Inflammatory macrophage (primary cell): ENCODE measurements around the gene TNFRSF11A.

Experiments used
- DNase-seq, 2 donors: peaks; one replicate each; pipeline ENCODE4 v3.0.0-alpha.2; 2020 to 2022

The TNFRSF11A gene

GRCh38 chr18:62420513-62421209 is 95.6 kb downstream of the TNFRSF11A start:
- peak; percentile 37 to 64 for DNase-seq

- peak; percentile 97 to 98 for DNase-seq
Observed at GRCh38 chr18:62425465-62426190, 100.5 kb downstream of the TNFRSF11A start.

GRCh38 chr18:62426191-62426488 is 101.0 kb downstream of the TNFRSF11A start:
- no peak for DNase-seq

DNA sequence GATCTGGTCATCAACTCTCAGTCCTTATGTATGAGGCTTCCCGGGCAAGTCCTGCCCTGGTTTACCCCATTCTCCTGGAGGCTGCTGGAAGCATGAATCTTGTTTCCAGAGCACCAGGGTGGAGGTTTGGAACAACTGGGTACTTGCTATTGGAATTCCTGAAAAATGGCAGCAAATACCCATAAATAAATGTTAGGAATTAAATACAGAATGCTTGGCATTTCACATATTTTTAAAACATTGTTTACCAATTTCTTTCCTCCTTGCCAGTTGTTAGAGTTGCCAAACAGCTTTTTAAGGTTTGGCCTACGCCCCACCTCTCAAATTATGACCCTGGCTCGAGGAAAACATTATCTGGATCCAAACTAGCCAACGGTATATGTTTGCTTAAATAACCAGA is 107.1 kb downstream of the TNFRSF11A start:
- DNase-seq: no peak

GRCh38 chr18:62434798-62435197 is 109.7 kb downstream of the TNFRSF11A start:
- DNase-seq: no peak

- DNase-seq: no peak
Observed at GRCh38 chr18:62435435-62436031, 110.4 kb downstream of the TNFRSF11A start.

GRCh38 chr18:62436636-62437234 is 111.6 kb downstream of the TNFRSF11A start:
- DNase-seq: peak; percentile 75 to 88

- DNase-seq: peak; percentile 97 to 99
Observed at GRCh38 chr18:62437235-62438017, 112.3 kb downstream of the TNFRSF11A start.

DNA sequence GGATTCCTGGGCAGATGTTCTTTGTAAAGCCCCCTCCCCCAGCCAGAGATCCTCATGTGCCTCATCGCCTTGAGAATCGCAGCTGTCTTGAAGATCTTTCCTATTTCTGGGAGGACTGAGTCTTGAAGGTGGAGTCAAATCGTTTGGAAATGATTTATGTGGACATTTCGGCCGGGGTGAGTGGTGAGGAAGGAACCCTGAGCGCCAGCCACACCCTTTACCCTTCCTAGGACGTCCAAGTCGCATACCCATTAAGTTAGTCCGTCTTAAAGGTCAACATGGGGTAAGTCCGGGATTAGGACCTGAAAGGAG is 112.9 kb downstream of the TNFRSF11A start:
- peak; percentile 75 to 81 for DNase-seq

GRCh38 chr18:62438402-62438801 is 113.3 kb downstream of the TNFRSF11A start:
- no peak for DNase-seq

DNA sequence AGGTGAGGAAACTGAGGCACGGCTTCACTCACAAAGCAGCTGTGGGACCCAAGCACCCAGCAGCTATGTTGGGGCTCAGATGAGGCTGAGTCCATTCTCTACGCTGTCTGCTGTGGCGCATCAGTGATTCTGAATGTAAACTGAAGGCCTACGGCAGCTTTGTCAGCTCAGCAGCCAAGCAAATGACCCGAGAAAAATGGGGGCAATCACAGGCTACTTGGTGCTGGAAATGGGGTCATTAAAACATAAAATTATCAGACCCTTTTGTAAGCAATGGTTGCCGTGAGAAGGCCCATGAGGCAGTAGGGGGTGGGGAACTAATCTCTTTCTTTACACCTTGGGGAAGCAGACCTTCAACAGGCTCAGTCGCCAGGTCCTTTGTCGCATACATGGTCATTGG is 113.8 kb downstream of the TNFRSF11A start:
- no peak for DNase-seq
